Kasumi-1 (cell line): ENCODE measurements around the gene UBE2R2.
"Not testable (repeated sequence)": the region's sequence is repeated elsewhere in the genome, so short reads cannot be mapped to it uniquely, and the experiment has no call there.

Experiments
- DNase-seq, 2 experiments: peaks; one replicate each; lab custom pipeline; 2025; lab: John Stamatoyannopoulos, UW

UBE2R2 gene

GRCh38 chr9:33927694-33928093, 110.7 kb downstream of the UBE2R2 start:
- DNase-seq = no peak

GRCh38 chr9:33931326-33931725, 114.4 kb downstream of the UBE2R2 start:
- no peak for DNase-seq

- no peak for DNase-seq
Measured at GRCh38 chr9:33932078-33932807, 115.3 kb downstream of the UBE2R2 start.

- DNase-seq = no peak
Measured at GRCh38 chr9:33934188-33934878, 117.4 kb downstream of the UBE2R2 start.

DNA sequence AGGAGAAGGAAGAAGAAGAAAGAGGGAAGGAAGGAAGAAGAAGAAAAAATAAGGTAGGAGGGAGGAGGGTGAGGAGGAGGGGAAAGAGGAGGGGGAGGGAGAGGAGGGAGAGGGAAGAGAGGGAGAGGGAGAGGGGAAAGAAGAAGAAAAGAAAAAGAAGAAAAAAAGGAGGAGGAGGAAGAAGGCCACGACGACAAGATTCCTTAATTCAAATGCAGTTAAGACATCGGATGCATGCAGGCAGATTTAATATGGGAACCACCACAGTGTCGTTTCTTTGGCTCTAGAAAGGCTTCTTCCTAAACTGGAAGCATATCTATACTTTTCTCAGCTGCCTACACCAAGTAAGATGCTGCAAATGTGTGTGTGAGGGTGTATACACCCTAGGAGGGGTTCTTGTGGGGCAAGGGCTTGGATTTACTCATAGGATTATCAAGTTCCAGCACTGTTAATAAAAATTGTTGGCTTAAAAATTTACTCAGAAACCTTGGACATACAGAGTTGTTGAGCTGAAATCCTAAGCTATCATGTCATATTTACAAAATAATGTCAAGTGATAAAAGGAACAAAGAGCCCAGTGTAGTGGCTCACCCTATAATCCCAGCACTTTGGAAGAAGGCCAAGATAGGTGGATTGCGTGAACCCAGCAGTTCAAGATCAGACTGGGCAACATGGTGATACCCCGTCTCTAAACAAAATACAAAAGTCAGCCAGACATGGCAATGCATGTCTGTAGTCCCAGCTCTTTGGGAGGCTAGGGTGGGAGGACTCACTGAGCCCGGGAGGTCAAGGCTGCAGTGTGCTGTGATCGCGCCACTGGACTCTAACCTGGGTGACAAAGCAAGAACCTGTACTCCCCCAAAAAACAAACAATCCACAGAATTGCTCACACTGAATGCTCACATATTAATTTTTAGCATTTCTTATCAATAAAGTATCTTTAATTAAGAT, 123.2 kb downstream of the UBE2R2 start:
- DNase-seq = no peak

- no peak for DNase-seq
Measured at GRCh38 chr9:33942471-33943083, 125.6 kb downstream of the UBE2R2 start.

GRCh38 chr9:33943389-33943788, 126.4 kb downstream of the UBE2R2 start:
- no peak for DNase-seq

DNA sequence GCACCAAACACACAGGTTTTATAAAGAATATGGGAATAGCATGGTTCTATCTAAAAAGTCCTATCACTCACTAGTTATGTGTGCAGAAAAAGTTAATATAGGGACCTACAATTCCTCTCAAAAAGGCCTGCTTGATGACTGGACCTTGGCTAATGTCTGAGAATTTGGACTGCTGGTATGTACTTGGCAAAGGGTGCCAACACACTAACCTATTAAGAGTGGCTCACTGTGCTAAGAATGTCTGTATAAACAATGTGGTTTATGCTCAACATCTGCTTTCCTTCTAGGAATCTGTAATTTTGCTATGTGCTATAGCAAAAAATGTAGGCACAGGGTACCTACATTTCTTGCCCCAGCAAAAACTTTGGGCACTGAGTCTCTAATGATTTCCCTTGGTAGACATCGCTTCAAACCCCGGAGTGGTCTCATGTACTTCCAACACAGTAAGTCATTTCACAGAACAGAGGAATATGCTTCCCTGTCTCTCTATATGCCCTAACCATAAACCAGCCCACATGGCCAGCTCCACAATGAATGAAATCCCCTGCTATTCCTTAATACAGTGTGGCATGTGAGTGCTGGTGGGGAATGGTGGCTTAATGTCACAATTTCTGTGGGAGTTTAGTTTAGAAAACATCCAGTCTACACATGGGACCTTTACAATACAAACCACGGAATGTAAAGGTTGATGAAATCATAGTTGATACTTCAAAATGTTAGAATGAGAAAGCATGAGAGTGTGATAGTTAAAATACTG, 130.0 kb downstream of the UBE2R2 start:
- DNase-seq = no peak

DNA sequence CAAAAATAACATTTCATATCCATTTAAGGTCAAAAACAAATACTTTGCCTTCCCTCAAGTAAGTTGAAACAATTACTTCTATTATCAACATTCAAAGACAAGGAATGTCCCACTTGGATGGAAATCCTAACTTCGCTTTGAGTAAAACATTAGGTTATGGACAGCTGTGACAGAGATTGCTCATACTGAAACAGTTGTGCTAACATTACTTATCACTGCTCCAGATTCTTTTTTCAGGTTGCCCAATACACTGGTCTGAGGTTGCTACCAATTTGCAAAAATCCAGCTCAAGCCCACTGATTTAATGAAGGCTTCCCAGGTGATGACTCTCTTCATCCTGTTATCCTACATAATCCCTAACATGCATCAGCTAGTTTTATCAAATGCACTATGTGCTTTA, 133.4 kb downstream of the UBE2R2 start:
- no peak for DNase-seq

GRCh38 chr9:33952066-33952465, 135.1 kb downstream of the UBE2R2 start:
- peak; percentile 73 to 74 for DNase-seq

DNA sequence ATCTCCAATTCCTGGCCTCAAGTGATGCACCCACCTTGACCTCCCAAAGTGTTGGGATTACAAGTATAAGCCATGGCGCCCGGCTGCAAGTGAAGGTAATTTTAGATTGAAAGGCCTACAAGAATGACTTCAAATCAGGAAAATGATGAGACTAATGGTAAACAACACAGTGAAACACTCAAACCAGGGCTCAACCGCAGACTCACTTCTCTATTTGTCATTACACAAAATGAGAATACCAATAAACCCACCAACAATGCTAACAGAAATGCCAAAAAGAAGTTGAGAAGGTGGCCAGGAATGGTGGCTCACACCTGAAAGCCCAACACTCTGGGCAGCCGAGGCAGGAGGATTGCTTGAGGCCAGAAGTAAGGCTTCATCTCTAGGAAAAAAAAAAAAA, 139.6 kb downstream of the UBE2R2 start:
- no peak for DNase-seq

- no peak for DNase-seq
Measured at GRCh38 chr9:33959725-33960124, 142.8 kb downstream of the UBE2R2 start.

DNA sequence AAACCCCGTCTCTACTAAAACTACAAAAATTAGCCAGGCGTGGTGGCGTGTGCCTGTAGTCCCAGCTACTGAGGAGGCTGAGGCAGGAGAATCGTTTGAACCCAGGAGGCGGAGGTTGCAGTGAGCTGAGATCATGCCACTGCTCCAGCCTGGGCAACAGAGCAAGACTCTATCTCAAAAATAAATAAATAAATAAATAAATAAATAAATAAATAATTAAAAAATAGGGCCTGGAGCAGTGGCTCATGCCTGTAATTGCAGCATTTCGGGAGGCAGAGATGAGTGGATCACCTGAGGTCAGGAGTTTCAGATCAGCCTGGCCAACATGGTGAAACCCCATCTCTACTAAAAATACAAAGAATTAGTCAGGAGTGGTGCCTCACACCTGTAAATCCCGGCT, 145.5 kb downstream of the UBE2R2 start:
- DNase-seq = not testable (repeated sequence)

DNA sequence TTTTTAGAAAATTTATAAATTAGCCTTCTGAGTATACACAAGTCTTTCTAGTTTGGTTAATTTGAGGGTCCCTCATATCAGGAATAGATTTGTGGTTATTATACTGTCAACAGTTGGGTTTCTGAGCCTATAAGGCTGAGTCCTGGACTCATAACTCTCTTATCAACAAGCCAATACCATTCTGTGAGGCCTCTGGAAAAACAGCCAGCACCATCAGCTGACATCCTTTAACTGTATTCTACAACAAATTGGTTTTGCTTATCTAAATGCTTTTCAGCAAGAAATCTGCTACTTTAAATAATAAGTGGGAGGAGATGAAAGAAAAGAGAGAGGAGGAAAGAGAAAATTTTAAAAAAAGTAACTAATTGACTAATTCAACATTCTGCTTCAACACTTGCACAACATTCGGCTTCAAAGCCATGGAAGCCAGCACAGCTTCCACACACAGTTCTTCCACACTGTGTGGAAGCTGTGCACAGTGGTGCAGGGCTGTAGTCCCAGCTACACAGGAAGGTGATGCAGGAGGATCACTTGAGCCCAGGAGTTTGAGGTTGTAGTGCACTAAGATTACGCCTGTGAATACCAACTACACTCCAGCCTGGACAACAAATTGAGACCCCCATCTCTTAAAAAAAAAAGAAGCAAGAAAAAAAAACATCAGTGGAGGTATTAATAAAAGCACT, 147.3 kb downstream of the UBE2R2 start:
- no peak for DNase-seq
